Stimulated activated CD8-positive, alpha-beta memory T cell treated with anti-CD3 and anti-CD28 coated beads, Interleukin-2, amount 100 ng/mL, for 1 hour (primary cell): ENCODE data around the gene NME4.

Source experiments
- DNase-seq, 2 donors: peaks; one replicate each; pipeline ENCODE4 v3.0.0-alpha.2; 2020; ENCODE audit warnings: low read depth in 2 of 2

Gene NME4

DNA sequence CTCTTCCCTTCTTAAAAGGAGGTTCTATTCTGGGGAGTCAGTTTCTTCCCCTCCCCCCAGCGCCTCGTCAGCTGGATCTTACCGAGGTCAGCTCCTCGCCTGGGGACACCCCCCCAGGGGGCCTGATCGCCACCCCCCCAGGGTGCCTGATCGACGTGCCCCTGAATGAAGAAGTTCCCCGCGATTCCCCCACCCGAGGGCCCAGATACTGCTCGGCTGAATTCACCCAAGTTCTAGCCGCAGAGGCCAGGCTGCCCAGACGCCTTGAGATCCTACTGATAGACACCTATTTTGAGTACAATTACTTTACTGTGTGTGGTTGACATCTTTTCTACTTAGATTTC, 29.9 kb downstream of the NME4 start:
- no peak for DNase-seq

DNA sequence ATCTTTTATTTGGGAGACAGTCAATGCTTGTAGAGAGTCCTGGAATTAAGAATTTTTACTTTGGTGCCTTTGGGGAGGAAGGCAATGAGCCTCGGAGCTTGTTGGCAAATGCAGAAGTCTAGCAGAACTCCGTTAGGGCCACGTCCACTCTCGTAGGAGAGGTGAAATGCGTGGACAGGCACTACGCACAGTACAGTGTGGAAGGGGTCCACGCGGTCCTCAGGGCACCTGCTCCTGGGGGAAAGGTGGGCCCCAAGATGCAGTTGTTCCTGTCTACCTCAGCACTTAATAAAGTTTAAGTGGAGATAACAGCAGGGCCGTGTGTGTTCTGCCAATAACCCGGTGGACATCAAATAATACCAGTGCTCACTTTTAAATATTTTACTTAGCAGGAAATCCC, 30.3 kb downstream of the NME4 start:
- no peak for DNase-seq

DNA sequence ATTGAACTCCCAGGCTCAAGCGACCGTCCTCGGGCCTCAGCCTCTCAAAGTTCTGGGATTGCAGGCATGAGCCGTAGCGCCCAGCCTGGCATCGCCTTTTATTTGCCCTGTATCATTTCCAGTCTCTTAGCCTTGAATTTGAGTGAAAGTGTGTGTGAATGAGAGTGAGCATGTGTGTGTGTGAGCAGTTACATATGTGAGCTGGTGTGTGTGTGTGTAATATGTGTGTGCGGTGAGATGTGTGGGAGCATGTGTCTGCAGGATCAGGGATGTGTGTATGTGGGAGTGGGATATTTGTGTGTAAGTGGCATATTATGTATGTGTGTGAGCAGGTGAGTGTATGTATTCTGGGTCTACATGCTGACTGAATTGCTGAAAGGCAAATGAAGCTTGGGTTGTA, 33.9 kb downstream of the NME4 start:
- no peak for DNase-seq

DNA sequence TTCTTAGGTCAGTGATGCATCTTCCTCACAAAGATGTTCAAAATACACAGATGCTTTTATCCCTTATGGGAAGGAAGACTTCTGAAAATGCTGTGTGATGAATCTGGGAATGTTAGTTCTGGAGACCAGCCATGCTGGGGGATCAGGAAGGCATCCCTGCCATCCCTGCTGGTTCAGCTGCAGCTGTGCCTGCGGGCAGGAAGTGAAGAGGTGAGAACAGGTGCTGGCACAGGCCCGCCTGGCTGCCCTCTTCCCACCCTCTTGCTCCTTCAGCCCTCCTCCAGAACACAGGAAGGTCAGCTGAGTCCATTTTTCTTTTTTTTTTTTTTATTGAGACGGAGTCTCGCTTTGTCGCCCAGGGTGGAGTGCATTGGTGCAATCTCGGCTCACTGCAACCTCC, 43.6 kb downstream of the NME4 start:
- DNase-seq, result no peak

DNA sequence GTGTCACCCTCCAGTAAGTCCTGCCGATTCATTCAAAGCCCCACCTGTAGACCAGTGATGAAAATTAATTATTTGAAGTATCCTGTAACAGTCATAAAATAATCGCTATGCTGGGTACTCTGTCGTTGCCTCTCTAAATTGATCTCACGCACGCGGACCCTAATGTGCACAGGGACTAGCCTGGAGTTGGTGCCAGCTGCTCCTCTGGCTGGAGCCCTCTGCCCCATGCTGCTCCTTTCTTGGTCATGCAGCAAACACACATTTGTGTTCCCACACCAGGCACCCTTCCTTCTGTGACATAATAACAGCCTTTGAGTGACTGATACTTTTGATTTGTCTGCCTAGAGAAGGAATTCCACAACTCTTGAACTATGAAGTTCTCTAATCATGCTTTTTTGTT, 44.4 kb downstream of the NME4 start:
- DNase-seq, result no peak

DNA sequence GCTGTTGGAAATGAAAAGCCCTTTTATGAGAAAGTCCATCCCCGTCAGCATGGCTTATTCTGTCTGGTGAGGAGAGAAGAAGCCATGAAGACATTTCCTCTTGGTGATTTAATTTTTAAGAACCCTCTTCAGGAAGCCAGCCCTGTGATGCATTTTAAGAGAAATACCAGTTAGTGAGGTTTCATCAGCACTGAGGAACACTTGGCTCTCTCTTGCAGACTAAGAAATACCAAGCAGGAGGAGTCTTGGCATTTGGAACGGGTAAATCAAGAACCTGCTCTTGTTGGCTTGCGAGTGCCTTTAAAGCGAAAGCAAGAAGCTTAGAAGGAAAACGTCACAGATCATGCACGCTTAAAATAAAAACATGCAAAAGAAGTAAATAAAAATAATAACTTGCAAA, 46.0 kb downstream of the NME4 start:
- no peak for DNase-seq

DNA sequence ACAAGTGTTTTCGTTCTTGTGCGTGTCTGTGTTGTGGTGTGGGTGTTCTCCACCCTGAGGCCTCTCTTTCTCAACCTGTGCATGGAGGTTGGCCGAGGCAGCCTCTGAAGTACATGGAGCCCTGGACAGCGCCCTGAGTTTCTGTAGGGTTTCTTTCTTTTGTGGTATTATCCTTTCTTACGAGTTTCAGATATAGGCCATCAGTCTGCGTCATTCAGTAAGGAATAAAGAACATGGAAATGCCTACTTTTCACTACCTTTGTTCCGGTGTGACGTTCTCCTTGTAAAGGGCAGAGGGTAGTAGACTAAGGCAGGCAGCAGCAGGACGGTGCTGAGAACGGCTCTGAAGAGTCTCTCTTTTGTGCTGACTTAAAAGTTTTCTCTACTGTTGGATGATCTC, 47.0 kb downstream of the NME4 start:
- no peak for DNase-seq

DNA sequence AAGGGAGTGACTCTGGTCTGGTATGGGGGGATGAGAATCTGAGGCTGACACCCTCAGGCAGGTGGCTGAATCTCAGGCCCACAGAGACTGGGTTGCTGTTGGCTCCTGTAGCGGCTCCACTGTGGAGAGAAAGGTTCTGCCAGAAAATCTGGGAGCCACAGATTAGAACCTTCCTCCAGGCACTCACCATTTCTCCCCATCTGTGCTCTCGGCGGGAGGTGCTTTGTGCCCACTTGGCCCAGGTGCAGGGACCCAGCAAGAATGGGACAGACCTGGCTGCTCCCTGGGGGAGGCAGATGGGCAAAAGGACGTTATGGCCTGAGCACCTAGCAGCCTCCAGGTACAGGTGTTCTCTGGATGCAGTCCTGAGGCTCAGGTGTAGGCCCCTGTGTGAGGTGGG, 48.6 kb downstream of the NME4 start:
- DNase-seq, result no peak
